ENCODE data around the gene IGSF21.

Gene IGSF21

DNA sequence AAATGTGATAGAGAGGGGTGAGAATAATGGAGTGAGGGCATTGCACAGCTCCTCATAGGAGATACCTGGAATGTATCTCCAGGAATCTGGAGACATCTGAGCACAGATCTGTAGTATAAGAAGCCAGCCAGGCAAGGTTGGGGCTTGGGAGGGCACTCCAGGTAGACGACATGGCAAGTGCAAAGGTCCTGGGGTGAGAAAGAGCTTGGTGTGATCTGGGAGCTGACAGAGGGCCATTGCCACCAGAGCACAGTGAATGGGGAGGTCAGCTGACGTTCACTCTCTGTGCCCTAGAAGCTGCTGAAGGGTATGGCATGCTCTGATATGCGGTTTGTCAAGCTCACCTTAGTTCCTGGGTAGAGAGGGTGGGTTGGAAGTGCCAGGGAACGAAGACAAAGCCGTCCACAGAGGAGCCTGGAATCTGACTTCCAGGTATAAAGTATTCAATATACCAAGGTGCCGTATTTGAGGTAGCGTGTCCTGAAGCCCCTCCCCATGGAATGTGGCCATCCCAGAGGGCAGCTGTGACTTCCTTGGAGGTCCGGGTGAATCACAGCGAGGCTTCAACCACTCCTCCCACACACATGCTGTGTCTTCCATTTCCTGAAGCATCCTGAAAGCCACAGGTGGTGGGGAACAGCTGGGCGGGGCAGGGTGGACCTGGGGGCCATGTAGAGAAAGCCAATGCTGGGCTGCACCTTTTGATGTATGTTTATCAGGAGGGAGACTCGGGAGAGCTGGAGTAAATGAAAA is 190.5 kb downstream of the IGSF21 start:
- intact Hi-C loops (cut with DNase I) = no loop called here

DNA sequence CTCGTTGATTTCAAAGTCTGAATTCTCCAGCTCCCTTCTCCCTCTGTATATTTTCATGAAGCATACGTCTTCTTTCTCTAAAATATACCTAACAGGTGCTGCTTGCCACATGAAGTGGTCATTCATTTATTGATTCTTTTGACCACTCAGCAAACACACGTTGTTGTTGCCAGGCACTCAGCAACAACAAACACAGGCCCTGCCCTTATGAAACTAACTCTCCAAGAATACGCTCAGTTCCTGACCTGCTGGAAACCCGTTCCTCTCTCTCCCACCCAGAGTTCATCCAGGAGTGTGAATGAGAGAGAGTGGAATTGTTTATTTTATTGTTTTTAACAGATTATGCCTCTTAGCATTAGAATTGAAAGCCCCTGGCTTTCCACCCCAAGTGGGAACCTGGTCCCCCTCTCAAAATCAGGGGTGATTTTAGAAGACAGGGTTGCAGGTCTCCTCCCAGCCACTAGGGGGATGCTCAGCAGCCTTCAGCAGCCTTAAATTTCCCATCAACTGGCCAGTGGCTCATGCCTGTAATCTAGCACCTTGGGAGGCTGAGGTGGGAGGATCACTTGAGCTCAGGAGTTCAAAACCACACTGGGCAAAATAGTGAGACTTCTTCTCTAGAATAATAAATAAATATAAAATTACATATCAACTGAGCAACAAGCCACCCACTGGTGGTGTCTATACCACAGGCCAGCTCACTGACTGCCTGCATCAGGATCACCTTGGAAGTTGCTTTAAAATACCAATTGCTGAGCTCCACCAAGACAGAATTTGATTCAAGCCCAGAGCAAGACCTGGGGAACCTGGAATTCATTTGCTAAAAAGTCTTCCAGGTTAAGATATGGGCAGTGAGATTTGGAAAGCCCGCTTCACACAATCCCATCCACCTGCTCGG is 192.1 kb downstream of the IGSF21 start:
- intact Hi-C loops (cut with DNase I) = no loop called here
- DNase-seq = peak in 8 of 42 donors; percentile 9 to 51 (median 18)

More for the DNA sequence above, 190.5 kb downstream of the IGSF21 start:
- no peak for DNase-seq

DNA sequence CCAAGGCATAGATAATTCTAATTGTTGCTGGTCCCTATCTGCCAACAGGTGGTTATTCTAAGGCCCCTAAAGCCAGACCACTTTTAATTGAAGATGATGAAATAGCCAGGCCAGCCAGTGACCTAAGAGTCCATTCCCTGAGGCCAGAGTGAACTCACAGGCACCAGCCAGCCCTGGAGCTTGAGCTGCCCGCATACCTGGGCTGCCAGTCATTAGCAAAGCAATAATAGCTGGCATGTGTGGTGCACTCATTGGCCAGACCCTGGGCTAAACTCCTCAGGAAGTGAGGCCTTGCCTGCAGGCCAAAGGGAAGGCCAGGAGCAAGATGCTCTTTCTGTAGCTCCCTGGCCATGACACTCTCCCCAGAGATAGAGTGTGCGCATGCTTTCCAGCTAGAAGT is 192.8 kb downstream of the IGSF21 start:
- intact Hi-C loops (cut with DNase I) = no loop called here
- no peak for DNase-seq

- intact Hi-C loops (cut with DNase I) = no loop called here
- DNase-seq = peak in 11 of 42 donors; percentile 17 to 56 (median 26)
Observed at GRCh38 chr1:18302788-18303413, 195.3 kb downstream of the IGSF21 start.

- no peak for DNase-seq
- intact Hi-C loops (cut with DNase I) = no loop called here
Observed at GRCh38 chr1:18304151-18304869, 196.7 kb downstream of the IGSF21 start.

GRCh38 chr1:18305182-18305795 is 197.7 kb downstream of the IGSF21 start:
- intact Hi-C loops (cut with DNase I) = no loop called here
- DNase-seq = no peak

DNA sequence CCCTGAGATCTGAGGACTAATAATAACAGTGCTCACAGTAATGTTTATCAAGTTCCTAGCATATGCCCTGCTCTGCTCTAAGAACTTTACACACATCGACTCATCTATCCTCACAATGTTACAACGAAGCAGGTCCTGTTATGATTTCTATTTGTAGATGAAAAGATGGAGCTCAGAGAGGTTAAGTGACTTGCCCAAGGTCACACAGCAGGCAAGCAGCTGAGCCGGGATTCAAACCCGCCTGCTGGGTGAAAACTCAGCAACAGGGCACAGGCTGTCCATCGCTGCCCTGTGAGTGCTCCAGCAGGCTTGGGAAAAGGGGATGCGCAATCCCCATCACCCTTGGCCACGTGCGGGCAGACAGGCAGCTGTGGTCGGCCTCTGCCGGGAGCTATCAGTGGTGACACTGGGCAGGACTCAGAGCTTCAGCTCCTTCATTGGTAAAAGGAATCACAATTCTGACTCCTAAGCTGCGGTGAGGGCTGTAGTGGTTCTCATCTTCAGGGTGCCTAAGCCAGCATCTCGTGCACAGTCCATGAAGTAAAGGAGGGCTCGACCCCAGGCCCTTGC is 199.8 kb downstream of the IGSF21 start:
- intact Hi-C loops (cut with DNase I) = no loop called here
- DNase-seq = no peak

GRCh38 chr1:18309552-18310155 is 202.1 kb downstream of the IGSF21 start:
- intact Hi-C loops (cut with DNase I) = no loop called here
- DNase-seq = no peak

DNA sequence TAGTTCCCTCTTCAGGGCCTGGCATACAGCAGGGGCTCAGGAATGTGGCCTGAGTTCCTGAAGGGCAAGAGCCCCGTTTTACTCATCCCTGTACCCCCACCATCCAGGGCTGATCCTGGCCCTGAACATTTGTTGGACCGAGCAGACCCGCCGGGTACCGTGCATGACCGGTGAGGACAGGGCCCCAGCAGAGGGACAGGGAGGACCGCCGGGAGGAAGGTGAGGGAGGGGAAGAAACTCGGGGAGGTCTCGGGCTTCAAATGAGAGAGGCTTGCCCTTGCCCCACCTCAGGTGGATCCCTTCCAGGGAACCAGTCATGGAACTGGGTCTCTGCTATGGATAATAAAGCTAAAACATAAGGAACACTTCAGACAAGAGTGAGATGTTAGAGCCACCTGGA is 205.4 kb downstream of the IGSF21 start:
- intact Hi-C loops (cut with DNase I) = no loop called here

DNA sequence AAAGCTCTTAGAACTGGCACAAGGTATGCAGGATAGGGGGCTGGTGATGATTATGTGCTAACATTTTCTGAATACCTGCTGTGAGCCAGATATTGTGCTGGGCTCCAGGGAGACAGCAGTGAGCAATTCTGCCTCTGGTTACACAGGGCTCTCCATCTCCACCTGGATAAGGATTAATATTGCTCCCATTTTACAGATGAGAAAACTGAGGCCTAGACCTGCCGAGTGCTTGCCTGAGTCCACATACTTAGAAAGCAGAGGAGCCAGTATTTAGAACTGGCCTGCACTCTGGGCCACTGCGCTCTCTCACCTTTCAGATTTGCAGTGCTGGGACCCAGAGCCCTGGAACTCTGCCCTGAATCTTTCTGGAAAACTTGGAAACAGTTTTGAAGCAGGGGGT is 205.9 kb downstream of the IGSF21 start:
- no peak for DNase-seq
- intact Hi-C loops (cut with DNase I) = no loop called here

More for the DNA sequence above, 205.4 kb downstream of the IGSF21 start:
- no peak for DNase-seq

DNA sequence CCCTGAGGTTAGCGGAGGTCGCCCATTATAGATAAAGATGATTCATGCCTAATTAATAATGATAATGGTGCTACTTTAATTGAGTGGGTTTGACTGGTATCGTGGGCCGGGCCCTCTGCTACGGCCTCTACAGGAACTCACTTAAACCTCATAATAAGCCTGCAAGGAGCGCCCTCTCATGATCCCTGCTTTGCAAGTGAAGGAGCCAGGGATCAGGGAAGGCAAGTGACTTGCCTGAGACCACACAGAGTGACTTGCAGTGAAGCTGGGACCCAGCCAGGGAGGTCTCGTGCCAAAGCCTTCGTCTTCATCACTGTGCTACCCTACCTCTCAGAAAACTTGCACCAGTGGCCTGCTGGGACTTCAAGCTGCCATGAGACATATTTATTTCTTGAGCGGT is 206.8 kb downstream of the IGSF21 start:
- intact Hi-C loops (cut with DNase I) = no loop called here
- no peak for DNase-seq

GRCh38 chr1:18315449-18315848 is 207.9 kb downstream of the IGSF21 start:
- intact Hi-C loops (cut with DNase I) = no loop called here

DNA sequence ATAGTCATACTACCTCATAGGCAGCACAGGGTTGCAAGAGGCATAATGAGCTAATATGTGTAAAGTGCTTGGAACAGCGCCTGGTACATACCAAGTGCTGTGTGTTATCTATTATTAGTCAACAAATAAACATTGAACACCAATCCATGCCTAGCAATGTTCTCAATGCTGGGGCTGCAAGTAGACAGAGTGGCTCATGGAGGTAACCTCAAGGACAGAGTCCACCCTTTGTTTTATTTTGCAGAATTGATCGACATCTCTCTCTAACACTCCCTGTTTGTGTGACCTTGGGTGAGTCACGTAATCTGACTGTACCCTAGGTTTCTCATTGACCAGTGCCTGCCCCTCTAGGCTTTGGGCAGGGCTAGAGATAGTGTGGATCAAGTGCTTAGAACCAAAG is 209.2 kb downstream of the IGSF21 start:
- no peak for DNase-seq
- intact Hi-C loops (cut with DNase I) = no loop called here

More at GRCh38 chr1:18315449-18315848, 207.9 kb downstream of the IGSF21 start:
- no peak for DNase-seq

DNA sequence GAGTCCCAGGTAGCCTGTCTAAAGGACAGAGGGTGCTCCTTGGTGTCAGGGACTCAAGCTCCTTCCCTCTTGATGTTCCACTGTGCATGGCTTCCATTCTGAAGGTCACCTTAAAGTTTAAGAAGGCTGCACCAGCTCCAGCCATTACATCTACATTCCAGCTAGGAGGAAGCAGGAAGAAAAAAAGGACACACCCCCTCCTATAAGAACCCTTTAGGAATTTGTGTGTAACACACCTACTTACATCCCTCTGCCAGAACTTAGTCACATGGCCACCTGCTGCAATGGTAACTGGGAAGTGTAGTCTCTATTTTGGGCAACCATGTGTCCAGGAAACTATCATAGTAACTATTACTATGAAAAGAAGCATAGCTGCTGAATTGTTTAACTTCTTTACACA is 211.5 kb downstream of the IGSF21 start:
- intact Hi-C loops (cut with DNase I) = no loop called here
- DNase-seq = no peak

- no peak for DNase-seq
- intact Hi-C loops (cut with DNase I) = no loop called here
Observed at GRCh38 chr1:18320051-18320450, 212.5 kb downstream of the IGSF21 start.

DNA sequence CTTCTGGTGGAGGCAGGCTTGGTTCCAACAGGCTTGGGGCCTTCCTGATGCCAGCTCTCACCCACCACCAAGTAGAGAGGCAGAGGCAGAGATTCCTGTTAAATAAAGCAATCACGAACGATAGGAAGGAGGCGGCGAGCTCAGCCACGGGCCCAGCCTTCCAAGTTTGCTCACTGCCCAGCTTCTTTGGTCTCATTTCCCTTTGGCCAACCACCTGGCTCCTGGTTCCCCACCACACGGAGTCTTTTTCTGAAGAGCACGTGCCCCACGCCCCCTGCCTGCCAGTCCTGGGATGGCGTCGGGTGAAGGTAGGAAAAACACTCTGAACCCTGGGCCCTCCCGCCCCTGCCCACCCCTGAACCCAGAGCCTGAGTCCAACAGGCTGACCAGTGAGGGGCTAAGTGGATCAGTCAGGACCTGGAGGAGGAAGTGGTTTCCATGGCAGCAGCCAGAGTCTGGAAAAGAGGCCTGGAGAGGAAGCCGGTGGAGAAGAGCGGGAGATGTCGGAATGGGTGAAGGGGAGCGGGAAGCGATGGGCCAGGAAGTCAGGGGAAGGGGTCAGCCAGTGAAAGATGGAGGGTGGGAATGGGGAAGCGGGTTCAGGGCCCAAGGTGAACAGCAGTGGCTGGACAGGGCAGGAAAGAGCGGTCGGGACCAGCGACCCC is 214.9 kb downstream of the IGSF21 start:
- DNase-seq = no peak

GRCh38 chr1:18323259-18323658 is 215.7 kb downstream of the IGSF21 start:
- no peak for DNase-seq
- intact Hi-C loops (cut with DNase I) = no loop called here

More for the DNA sequence above, 214.9 kb downstream of the IGSF21 start:
- intact Hi-C loops (cut with DNase I) = no loop called here

Measured in head of caudate nucleus (tissue), 42 donors.